Measurements from ENCODE around the gene HYAL1.

GRCh38 chr3:50294492-50295403 lies 8.6 kb downstream of the HYAL1 start:
- TF ChIP-seq, protein P1, sequence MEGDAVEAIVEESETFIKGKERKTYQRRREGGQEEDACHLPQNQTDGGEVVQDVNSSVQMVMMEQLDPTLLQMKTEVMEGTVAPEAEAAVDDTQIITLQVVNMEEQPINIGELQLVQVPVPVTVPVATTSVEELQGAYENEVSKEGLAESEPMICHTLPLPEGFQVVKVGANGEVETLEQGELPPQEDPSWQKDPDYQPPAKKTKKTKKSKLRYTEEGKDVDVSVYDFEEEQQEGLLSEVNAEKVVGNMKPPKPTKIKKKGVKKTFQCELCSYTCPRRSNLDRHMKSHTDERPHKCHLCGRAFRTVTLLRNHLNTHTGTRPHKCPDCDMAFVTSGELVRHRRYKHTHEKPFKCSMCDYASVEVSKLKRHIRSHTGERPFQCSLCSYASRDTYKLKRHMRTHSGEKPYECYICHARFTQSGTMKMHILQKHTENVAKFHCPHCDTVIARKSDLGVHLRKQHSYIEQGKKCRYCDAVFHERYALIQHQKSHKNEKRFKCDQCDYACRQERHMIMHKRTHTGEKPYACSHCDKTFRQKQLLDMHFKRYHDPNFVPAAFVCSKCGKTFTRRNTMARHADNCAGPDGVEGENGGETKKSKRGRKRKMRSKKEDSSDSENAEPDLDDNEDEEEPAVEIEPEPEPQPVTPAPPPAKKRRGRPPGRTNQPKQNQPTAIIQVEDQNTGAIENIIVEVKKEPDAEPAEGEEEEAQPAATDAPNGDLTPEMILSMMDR (conservative IDR thresholded peaks at IDR 0.05; ENCODE audit: low read length): no peak
- no peak for TF ChIP-seq EZH2phosphoT487 (IDR thresholded peaks at IDR 0.05; ENCODE audit: borderline replicate concordance)
